GM19099 (cell line): ENCODE results near the gene RBM20.

Experiments used
- POLR2A ChIP-seq: IDR thresholded peaks from 3 replicates; pipeline ENCODE4 v1.6.1; 2011; ENCODE audit warnings: low read depth; ENCODE audit not compliant: insufficient read length; ENCODE audit errors: extremely low read depth

The RBM20 gene

GRCh38 chr10:110699859-110700468 is 55.8 kb downstream of the RBM20 start:
- TF ChIP-seq POLR2A: no peak

GRCh38 chr10:110700947-110701616 is 56.9 kb downstream of the RBM20 start:
- TF ChIP-seq POLR2A: no peak

GRCh38 chr10:110701617-110701971 is 57.5 kb downstream of the RBM20 start:
- TF ChIP-seq POLR2A: no peak

- TF ChIP-seq POLR2A: no peak
Measured at GRCh38 chr10:110704070-110704469, 59.9 kb downstream of the RBM20 start.

GRCh38 chr10:110704906-110705476 is 60.9 kb downstream of the RBM20 start:
- no peak for TF ChIP-seq POLR2A

- TF ChIP-seq POLR2A: no peak
Measured at GRCh38 chr10:110706690-110707098, 62.6 kb downstream of the RBM20 start.

GRCh38 chr10:110708776-110709443 is 64.8 kb downstream of the RBM20 start:
- no peak for TF ChIP-seq POLR2A

GRCh38 chr10:110709444-110709828 is 65.3 kb downstream of the RBM20 start:
- no peak for TF ChIP-seq POLR2A

- no peak for TF ChIP-seq POLR2A
Measured at GRCh38 chr10:110709964-110710587, 65.9 kb downstream of the RBM20 start.

- no peak for TF ChIP-seq POLR2A
Measured at GRCh38 chr10:110710621-110711020, 66.5 kb downstream of the RBM20 start.

- TF ChIP-seq POLR2A: no peak
Measured at GRCh38 chr10:110711382-110711781, 67.2 kb downstream of the RBM20 start.

GRCh38 chr10:110714356-110714755 is 70.2 kb downstream of the RBM20 start:
- no peak for TF ChIP-seq POLR2A

GRCh38 chr10:110717781-110718589 is 73.8 kb downstream of the RBM20 start:
- TF ChIP-seq POLR2A: no peak

- no peak for TF ChIP-seq POLR2A
Measured at GRCh38 chr10:110721406-110722038, 77.4 kb downstream of the RBM20 start.
